A549 (cell line): ENCODE measurements around the gene CAPZA1. TPM values are rescaled to one million over a fixed set of nuclear protein-coding genes. Genes with fewer than 3 reads are reported as not detected.
A peak's percentile ranks its signal among the peaks of the same experiment; 100 is the strongest.
"Not testable (repeated sequence)": the region's sequence is repeated elsewhere in the genome, so short reads cannot be mapped to it uniquely, and the experiment has no call there.

Experiments
- ATAC-seq, 2 experiments: fragments of 200-7000 bp in 1 of 2; fragments of >200 bp in 1 of 2; cut with Nextera tagmentation in 1 of 2; cut with Tn5 transposase in 1 of 2; 3 replicates each; pipeline versions ENCODE4 v1.8.0 to v1.9.1; 2018 to 2020; ENCODE audit warnings: mild to moderate bottlenecking in 1 of 2, moderate library complexity in 1 of 2
- CTCF ChIA-PET: fragments of 300-600 bp; sonication (Branson Sonifier 250); formaldehyde crosslinking; extraction: SDS; loops from one replicate; lab custom pipeline; 2021; ENCODE audit warnings: antibody characterized with exemption, inconsistent platforms; lab: Yijun Ruan, JAX
- POLR2A ChIA-PET: fragments of 350-600 bp; formaldehyde crosslinking; extraction: SDS; loops from one replicate; lab custom pipeline; 2021; ENCODE audit warnings: antibody characterized with exemption, inconsistent platforms; lab: Yijun Ruan, JAX
- DNase-seq, 2 experiments: peaks; one replicate each; pipeline versions ENCODE4 v3.0.0 to v3.0.0-alpha.2; 2011 to 2016; ENCODE audit warnings: low read depth in 1 of 2, low spot score in 1 of 2
- FAIRE-seq: peaks from 2 replicates; lab custom pipeline; 2011; peaks lifted over from hg19 to GRCh38; lab: Jason Lieb, UNC
- H3K27ac ChIP-seq, 2 experiments: fragments of >200 bp; sonication (Bioruptor Twin); formaldehyde crosslinking; 3 replicates each; pipeline ENCODE4 v1.5.1; 2016 to 2017
- H3K4me1 ChIP-seq: fragments of >200 bp; sonication (Bioruptor Twin); formaldehyde crosslinking; 3 replicates; pipeline ENCODE4 v1.6.1; 2016
- H3K4me2 ChIP-seq: fragments of >200 bp; sonication (Bioruptor Twin); formaldehyde crosslinking; 3 replicates; pipeline ENCODE4 v1.6.1; 2016
- H3K4me3 ChIP-seq: fragments of >200 bp; sonication (Bioruptor Twin); formaldehyde crosslinking; 3 replicates; pipeline ENCODE4 v1.5.1; 2016
- H3K9me3 ChIP-seq: fragments of >200 bp; sonication (Bioruptor Twin); formaldehyde crosslinking; 3 replicates; pipeline ENCODE4 v1.6.1; 2016
- ATOH8 ChIP-seq: fragments of 250-450 bp; sonication (Bioruptor Pico); IDR thresholded peaks from 2 replicates; pipeline ENCODE4 v1.5.0; 2020; ENCODE audit warnings: low read depth, mild to moderate bottlenecking, moderate library complexity
- BHLHE40 ChIP-seq: IDR thresholded peaks from 2 replicates; pipeline ENCODE4 v1.6.1; 2012; ENCODE audit warnings: low read depth, low read length, inconsistent platforms
- CBX8 ChIP-seq: fragments of 200-600 bp; sonication (generic); IDR thresholded peaks from 2 replicates; pipeline ENCODE4 v1.6.1; 2016
- CEBPB ChIP-seq, 2 experiments: fragments of >200 bp in 1 of 2; sonication (Bioruptor Twin) in 1 of 2; formaldehyde crosslinking in 1 of 2; IDR thresholded peaks; 2 replicates each; pipeline ENCODE4 v1.6.1; 2012 to 2016
- CTCF ChIP-seq: fragments of >200 bp; sonication (Bioruptor Twin); formaldehyde crosslinking; IDR thresholded peaks from 3 replicates; pipeline ENCODE4 v1.5.1; 2016
- EHF ChIP-seq: fragments of 250-450 bp; sonication (Bioruptor Pico); IDR thresholded peaks from 2 replicates; pipeline ENCODE4 v1.5.0; 2020; ENCODE audit warnings: mild to moderate bottlenecking
- EHMT2 ChIP-seq: fragments of 200-600 bp; sonication (generic); IDR thresholded peaks from 2 replicates; pipeline ENCODE4 v1.6.1; 2016; ENCODE audit warnings: antibody characterized with exemption, low read depth, mild to moderate bottlenecking, moderate library complexity
- EP300 ChIP-seq, 2 experiments: fragments of >200 bp; sonication (Bioruptor Twin); formaldehyde crosslinking; IDR thresholded peaks; 2 replicates in 1 of 2; 3 replicates in 1 of 2; pipeline ENCODE4 v1.6.1; 2016 to 2017
- HES2 ChIP-seq: fragments of >200 bp; sonication (Bioruptor Twin); formaldehyde crosslinking; IDR thresholded peaks from 2 replicates; pipeline ENCODE4 v1.6.1; 2016
- HOXA7 ChIP-seq: fragments of 250-450 bp; sonication (Bioruptor Pico); IDR thresholded peaks from 2 replicates; pipeline ENCODE4 v1.5.0; 2020; ENCODE audit warnings: mild to moderate bottlenecking, moderate library complexity
- HOXB13 ChIP-seq: fragments of 250-450 bp; sonication (Bioruptor Pico); IDR thresholded peaks from 2 replicates; pipeline ENCODE4 v1.5.0; 2020; ENCODE audit warnings: low read depth, mild to moderate bottlenecking, moderate library complexity
- JUN ChIP-seq, 2 experiments: fragments of >200 bp; sonication (Bioruptor Twin); formaldehyde crosslinking; IDR thresholded peaks; 2 replicates in 1 of 2; 3 replicates in 1 of 2; pipeline ENCODE4 v1.6.1; 2016 to 2017
- KDM1A ChIP-seq: fragments of 200-600 bp; sonication (generic); IDR thresholded peaks from 2 replicates; pipeline ENCODE4 v1.6.1; 2016; ENCODE audit warnings: low read depth, mild to moderate bottlenecking
- KDM5A ChIP-seq: fragments of 200-600 bp; sonication (generic); IDR thresholded peaks from 2 replicates; pipeline ENCODE4 v1.6.1; 2016; ENCODE audit warnings: antibody characterized with exemption, mild to moderate bottlenecking
- MAZ ChIP-seq: fragments of 150-350 bp; IDR thresholded peaks from 2 replicates; pipeline ENCODE4 v1.6.1; 2014; ENCODE audit warnings: antibody characterized with exemption, low read depth, low read length, borderline replicate concordance
- MYC ChIP-seq: IDR thresholded peaks from 2 replicates; pipeline ENCODE4 v1.6.1; 2012; ENCODE audit warnings: mild to moderate bottlenecking, inconsistent platforms, low read length, improper control_type of control experiment, borderline replicate concordance
- NFE2L2 ChIP-seq: fragments of 150-350 bp; conservative IDR thresholded peaks from 2 replicates; pipeline ENCODE4 v1.6.1; 2014; ENCODE audit warnings: low read length
- RAD21 ChIP-seq, 2 experiments: fragments of >200 bp in 1 of 2; sonication (Bioruptor Twin) in 1 of 2; formaldehyde crosslinking in 1 of 2; IDR thresholded peaks in 1 of 2; conservative IDR thresholded peaks in 1 of 2; 2 replicates in 1 of 2; 3 replicates in 1 of 2; pipeline ENCODE4 v1.6.1; 2012 to 2018; ENCODE audit warnings: inconsistent platforms in 1 of 2
- RARB ChIP-seq: fragments of 250-450 bp; sonication (Bioruptor Pico); IDR thresholded peaks from 2 replicates; pipeline ENCODE4 v1.8.0; 2021; ENCODE audit warnings: mild to moderate bottlenecking, moderate library complexity
- ZFP36 ChIP-seq: fragments of 450-650 bp; IDR thresholded peaks from 2 replicates; pipeline ENCODE4 v1.6.1; 2014; ENCODE audit warnings: borderline replicate concordance; ENCODE audit not compliant: partially characterized antibody
- ZNF302 ChIP-seq: fragments of 250-450 bp; sonication (Bioruptor Pico); IDR thresholded peaks from 2 replicates; pipeline ENCODE4 v1.9.0; 2021; ENCODE audit warnings: inconsistent platforms, mild to moderate bottlenecking, moderate library complexity
- WGBS: methylation state at CpG from one replicate; pipeline ENCODE4 v1.1.6; 2017; ENCODE audit errors: missing lambda C conversion rate; 5-methylcytosine and 5-hydroxymethylcytosine counted together
- polyA plus RNA-seq, 4 experiments: library from polyadenylated mRNA; depleted of rRNA in 3 of 4; stranded (reverse); fragments of >200 nt; fragmentation: RNase III in 1 of 4; extraction: RNeasy Plus Mini Kit Qiagen cat#74134 plus additional on column Dnase treatment in 1 of 4; gene quantifications; 2 replicates in 3 of 4; 3 replicates in 1 of 4; pipeline ENCODE4 v1.2.3, GENCODE V29; 2011 to 2017
- TF ChIP-seq, protein P1 (sequence below): IDR thresholded peaks from 2 replicates; pipeline ENCODE4 v1.6.1; 2012; ENCODE audit warnings: low read depth, borderline replicate concordance

CAPZA1 gene
- polyA plus RNA-seq, 2 of the 4 experiments (the other 2 are of a cell fraction) = 103 to 136 TPM

GRCh38 chr1:112620377-112620695 lies 704 bp downstream of the CAPZA1 start:
- FAIRE-seq = no peak
- Histone ChIP-seq H3K4me2 (peak overlapping the region; percentile 84), H3K27ac (peak overlapping the region; percentile 97 to 99), H3K9me3 (no peaks in the 10 kb centered on the region), H3K4me3 (peak overlapping the region; percentile 87), H3K4me1 (peaks cover 30% of the 10 kb centered on the region)
- ATAC-seq = no peak
- POLR2A ChIA-PET = no interaction called here
- CTCF ChIA-PET = no interaction called here
- 3% methylated on average over 6 of the region's 6 CpGs for WGBS
- no peak for DNase-seq
- no peak for TF ChIP-seq EHMT2
- no peak for TF ChIP-seq MAZ
- no peak for TF ChIP-seq JUN (IDR thresholded peaks at IDR 0.05)
- no peak for TF ChIP-seq HOXA7 (CRISPR knock-in tag)
- TF ChIP-seq, protein P1, sequence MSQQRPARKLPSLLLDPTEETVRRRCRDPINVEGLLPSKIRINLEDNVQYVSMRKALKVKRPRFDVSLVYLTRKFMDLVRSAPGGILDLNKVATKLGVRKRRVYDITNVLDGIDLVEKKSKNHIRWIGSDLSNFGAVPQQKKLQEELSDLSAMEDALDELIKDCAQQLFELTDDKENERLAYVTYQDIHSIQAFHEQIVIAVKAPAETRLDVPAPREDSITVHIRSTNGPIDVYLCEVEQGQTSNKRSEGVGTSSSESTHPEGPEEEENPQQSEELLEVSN = no peak

DNA sequence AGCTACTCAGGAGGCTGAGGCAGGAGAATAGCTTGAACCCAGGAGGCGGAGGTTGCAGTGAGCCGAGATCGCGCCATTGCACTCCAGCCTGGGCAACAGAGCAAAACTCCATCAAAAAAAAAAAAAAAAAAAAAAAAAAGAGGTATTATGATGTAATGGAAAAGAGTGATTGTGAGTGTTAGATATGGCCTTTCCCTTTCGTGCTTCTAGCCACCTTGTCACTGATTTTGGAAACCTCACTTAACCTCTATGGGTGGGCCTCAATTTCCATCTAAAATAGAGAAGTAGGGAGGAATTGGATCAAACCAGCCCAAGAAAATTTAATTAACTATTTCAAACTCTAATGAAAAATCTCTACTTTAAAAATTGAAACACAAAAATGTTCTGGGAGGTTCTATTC lies 4.9 kb downstream of the CAPZA1 start:
- H3K9me3 ChIP-seq, H3K4me3 ChIP-seq, CTCF ChIA-PET, H3K4me2 ChIP-seq, ATAC-seq, DNase-seq, FAIRE-seq, H3K27ac ChIP-seq: not testable (repeated sequence)
- POLR2A ChIA-PET = interaction anchor here (0.7 kb wide), 1 partner anchor 332 kb away, joined by 5 read pairs; the partner anchor contains the start of gene SLC16A1
- WGBS = 96% methylated on average over 5 of the region's 5 CpGs
- H3K4me1 ChIP-seq = peaks cover 27% of the 10 kb centered on the region

DNA sequence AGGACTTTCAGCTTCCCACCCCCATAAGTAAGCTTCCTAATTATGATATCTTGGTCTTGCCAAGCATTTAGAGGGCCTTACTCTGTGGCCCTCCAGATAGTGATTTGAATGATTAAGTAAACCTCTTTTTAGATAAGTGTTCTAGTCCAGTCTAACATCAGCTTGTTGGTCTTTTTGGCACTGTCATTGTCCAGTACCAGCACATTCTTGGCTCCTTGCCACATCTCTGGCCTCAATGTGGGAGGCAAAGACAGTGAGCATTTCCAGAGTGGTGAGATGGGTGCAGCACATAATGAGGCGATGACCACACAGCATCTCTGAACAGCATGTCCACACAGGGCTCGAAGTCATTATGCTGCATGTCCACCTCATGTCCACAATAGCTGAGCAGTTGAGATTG lies 6.1 kb downstream of the CAPZA1 start:
- ATAC-seq = no peak

More for the DNA sequence above, 6.1 kb downstream of the CAPZA1 start:
- TF ChIP-seq NFE2L2 (no peak), ATOH8 (CRISPR knock-in tag) (no peak), RAD21 (conservative IDR thresholded peaks at IDR 0.05 in 1 of 2, IDR thresholded peaks at IDR 0.05 in 1 of 2) (no peak), EHF (no peak), MAZ (no peak), RARB (no peak), ZFP36 (no peak), BHLHE40 (no peak), KDM5A (no peak), MYC (no peak), CBX8 (no peak), KDM1A (no peak), CEBPB (IDR thresholded peaks at IDR 0.05) (no peak), EP300 (IDR thresholded peaks at IDR 0.05) (no peak), EHMT2 (no peak), HES2 (no peak), ZNF302 (CRISPR knock-in tag) (no peak), CTCF (no peak), HOXB13 (CRISPR knock-in tag) (no peak)
- TF ChIP-seq, all 56 proteins: peak for 0
- Histone ChIP-seq H3K4me2 (no peak overlapping the region), H3K4me3 (no peak overlapping the region), H3K9me3 (no peaks in the 10 kb centered on the region), H3K4me1 (peaks cover 25% of the 10 kb centered on the region), H3K27ac (no peak overlapping the region)
- ChIA-PET POLR2A (no interaction called here), CTCF (no interaction called here)
- 100% methylated on average over 2 of the region's 2 CpGs for WGBS
- FAIRE-seq = no peak
- DNase-seq = peak in 1 of 2 experiments; percentile 3
